GM23338 (cell line): ENCODE measurements around the gene ADGRF3. TPM values are rescaled to one million over a fixed set of nuclear protein-coding genes. Genes with fewer than 3 reads are reported as not detected.
"Not testable (repeated sequence)": the region's sequence is repeated elsewhere in the genome, so short reads cannot be mapped to it uniquely, and the experiment has no call there.

ENCODE experiments used
- ATAC-seq: fragments of 200-7000 bp; cut with Tn5 transposase; 3 replicates; pipeline ENCODE4 v1.9.1; 2020
- DNase-seq: peaks from one replicate; pipeline ENCODE4 v3.0.0-alpha.2; 2015; ENCODE audit warnings: low spot score
- H2AFZ ChIP-seq: fragments of 200-600 bp; sonication (generic); 2 replicates; pipeline ENCODE4 v1.8.0; 2016; ENCODE audit warnings: antibody characterized with exemption, mild to moderate bottlenecking, moderate library complexity
- H3F3A ChIP-seq: fragments of 200-600 bp; sonication (generic); replicated peaks from 2 replicates; pipeline ENCODE4 v1.8.0; 2017; ENCODE audit warnings: antibody characterized with exemption, mixed run types, low read depth
- H3K27ac ChIP-seq: fragments of 200-600 bp; sonication (generic); 2 replicates; pipeline ENCODE4 v1.6.1; 2016; ENCODE audit warnings: low read depth
- H3K27me3 ChIP-seq: fragments of 200-600 bp; sonication (generic); 2 replicates; pipeline ENCODE4 v1.8.0; 2016; ENCODE audit warnings: mild to moderate bottlenecking, mixed run types, moderate library complexity; ENCODE audit not compliant: insufficient read depth
- H3K36me3 ChIP-seq: fragments of 200-600 bp; sonication (generic); 2 replicates; pipeline ENCODE4 v1.8.0; 2016; ENCODE audit warnings: mild to moderate bottlenecking; ENCODE audit not compliant: insufficient read depth
- H3K4me1 ChIP-seq: fragments of 200-600 bp; sonication (generic); 2 replicates; pipeline ENCODE4 v1.8.0; 2016; ENCODE audit warnings: mild to moderate bottlenecking, moderate library complexity; ENCODE audit not compliant: insufficient read depth
- H3K4me2 ChIP-seq: fragments of 200-600 bp; sonication (generic); 2 replicates; pipeline ENCODE4 v1.7.1; 2017; ENCODE audit warnings: mixed run types
- H3K4me3 ChIP-seq: fragments of 200-600 bp; sonication (generic); 2 replicates; pipeline ENCODE4 v1.6.1; 2016; ENCODE audit warnings: mixed run types
- H3K79me2 ChIP-seq: fragments of 200-600 bp; sonication (generic); replicated peaks from 2 replicates; pipeline ENCODE4 v1.8.0; 2017; ENCODE audit warnings: mild to moderate bottlenecking; ENCODE audit not compliant: insufficient read depth
- H3K9me2 ChIP-seq: fragments of 200-600 bp; sonication (generic); 2 replicates; pipeline ENCODE4 v1.8.0; 2017; ENCODE audit not compliant: insufficient read depth
- H4K20me1 ChIP-seq: fragments of 200-600 bp; sonication (generic); replicated peaks from 2 replicates; pipeline ENCODE4 v1.8.0; 2017; ENCODE audit warnings: mild to moderate bottlenecking; ENCODE audit not compliant: insufficient read depth
- H3K27ac Mint-ChIP-seq: 2 replicates; pipeline ENCODE4 v1.8.0; 2020; ENCODE audit warnings: inconsistent platforms, mild to moderate bottlenecking, moderate library complexity, mixed read lengths
- H3K27me3 Mint-ChIP-seq: 3 replicates; pipeline ENCODE4 v1.8.0; 2022; ENCODE audit warnings: low read depth, mild to moderate bottlenecking, moderate library complexity, mixed read lengths, inconsistent platforms; ENCODE audit not compliant: insufficient read depth, poor library complexity
- H3K36me3 Mint-ChIP-seq: 3 replicates; pipeline ENCODE4 v1.8.0; 2021; ENCODE audit warnings: low read depth, mild to moderate bottlenecking, inconsistent platforms, moderate library complexity, mixed read lengths
- H3K4me1 Mint-ChIP-seq: 3 replicates; pipeline ENCODE4 v1.8.0; 2020; ENCODE audit warnings: mild to moderate bottlenecking, inconsistent platforms, mixed read lengths
- H3K4me3 Mint-ChIP-seq: 3 replicates; pipeline ENCODE4 v1.8.0; 2021; ENCODE audit warnings: moderate library complexity, mild to moderate bottlenecking, inconsistent platforms, mixed read lengths
- H3K9me3 Mint-ChIP-seq: 3 replicates; pipeline ENCODE4 v1.8.0; 2020; ENCODE audit warnings: moderate library complexity, mild to moderate bottlenecking, inconsistent platforms, mixed read lengths
- CREB1 ChIP-seq: fragments of 250-450 bp; sonication (Bioruptor Pico); IDR thresholded peaks from 2 replicates; pipeline ENCODE4 v1.5.0; 2020; ENCODE audit warnings: low read depth, mild to moderate bottlenecking, moderate library complexity
- ETS1 ChIP-seq: IDR thresholded peaks from 2 replicates; pipeline ENCODE4 v1.6.1; 2016; ENCODE audit warnings: antibody characterized with exemption
- JUNB ChIP-seq: IDR thresholded peaks from one replicate; pipeline ENCODE4 v1.6.1; 2016; ENCODE audit warnings: antibody characterized with exemption; ENCODE audit not compliant: unreplicated experiment
- NANOG ChIP-seq: IDR thresholded peaks from 2 replicates; pipeline ENCODE4 v1.6.1; 2016; ENCODE audit warnings: antibody characterized with exemption, borderline replicate concordance
- ZNF331 ChIP-seq: fragments of 250-450 bp; sonication (Bioruptor Pico); IDR thresholded peaks from 2 replicates; pipeline ENCODE4 v1.5.0; 2020; ENCODE audit warnings: low read depth, mild to moderate bottlenecking, moderate library complexity
- polyA plus RNA-seq: library from polyadenylated mRNA; unstranded; fragments of >200 nt; fragmentation: Nextera tagmentation; extraction: Ambion mirVana; gene quantifications from 2 replicates; pipeline ENCODE4 v1.2.1, GENCODE V29; 2016
- total RNA-seq: library from RNA; depleted of rRNA; stranded (reverse); fragments of >200 nt; shearing (Covaris generic); gene quantifications from 2 replicates; pipeline ENCODE4 v1.2.3, GENCODE V29; 2014; rRNA removed

Gene ADGRF3
- total and polyA plus RNA-seq, 2 experiments from 2014 or later = 0.38 to 0.39 TPM

GRCh38 chr2:26268213-26268612 is 78.4 kb downstream of the ADGRF3 start (continued):
- TF ChIP-seq ETS1 = no peak
- no peak for TF ChIP-seq CREB1
- TF ChIP-seq JUNB = no peak
- TF ChIP-seq NANOG = no peak
- no peak for TF ChIP-seq ZNF331 (CRISPR knock-in tag)

GRCh38 chr2:26258836-26259235 is 87.8 kb downstream of the ADGRF3 start:
- not testable (repeated sequence) for H3K27ac Mint-ChIP-seq, ATAC-seq, DNase-seq

More at GRCh38 chr2:26258836-26259235, 87.8 kb downstream of the ADGRF3 start:
- not testable (repeated sequence) for H3K27ac ChIP-seq, H2AFZ ChIP-seq, H3K79me2 ChIP-seq, H3K9me2 ChIP-seq, H3K27me3 Mint-ChIP-seq, H3K4me3 Mint-ChIP-seq, H3K36me3 ChIP-seq, H3K4me1 ChIP-seq, H3K27me3 ChIP-seq, H3F3A ChIP-seq, H3K4me2 ChIP-seq, H3K4me3 ChIP-seq, H3K9me3 Mint-ChIP-seq, H4K20me1 ChIP-seq, H3K4me1 Mint-ChIP-seq
- peaks cover 24% of the 10 kb centered on the region for H3K36me3 Mint-ChIP-seq

Other genes starting within 250 kb of the ADGRF3 start
- 20.8 and 23.8 TPM in 2 replicates for gene GAREM2, start 173.7 kb downstream of the ADGRF3 start, total RNA-seq
- gene GAREM2, start 173.7 kb downstream of the ADGRF3 start, polyA plus RNA-seq = 3.8 and 4.1 TPM in 2 replicates
- 88.9 and 92.3 TPM in 2 replicates for gene HADHA, start 102.2 kb downstream of the ADGRF3 start, total RNA-seq
- 57.6 and 63.9 TPM in 2 replicates for gene HADHA, start 102.2 kb downstream of the ADGRF3 start, polyA plus RNA-seq
- 43.4 and 55.0 TPM in 2 replicates for gene HADHB, start 101.8 kb downstream of the ADGRF3 start, total RNA-seq
- 38.3 and 41.1 TPM in 2 replicates for gene HADHB, start 101.8 kb downstream of the ADGRF3 start, polyA plus RNA-seq
- 64.3 and 67.8 TPM in 2 replicates for gene SELENOI, start 646 bp downstream of the ADGRF3 start, total RNA-seq
- gene SELENOI, start 646 bp downstream of the ADGRF3 start, polyA plus RNA-seq = 8.1 and 8.4 TPM in 2 replicates
- gene DRC1, start 55.1 kb upstream of the ADGRF3 start, total RNA-seq = not detected in 2 replicates
- 0.45 TPM in 1 of 2 replicates, not detected in the other for gene DRC1, start 55.1 kb upstream of the ADGRF3 start, polyA plus RNA-seq
- gene OTOF, start 131.3 kb upstream of the ADGRF3 start, total RNA-seq = 0.21 TPM in 1 of 2 replicates, not detected in the other
- 0.23 TPM in 1 of 2 replicates, not detected in the other for gene OTOF, start 131.3 kb upstream of the ADGRF3 start, polyA plus RNA-seq